K562 (cell line): ENCODE measurements around the gene ZNF747. TPM values are rescaled to one million over a fixed set of nuclear protein-coding genes. Genes with fewer than 3 reads are reported as not detected.

ENCODE experiments used
- FIP1L1 ChIP-seq: fragments of 200-400 bp; formaldehyde crosslinking; IDR thresholded peaks from 2 replicates; pipeline ENCODE4 v1.6.1; 2018; ENCODE audit warnings: mild to moderate bottlenecking, low read depth, low read length; ENCODE audit not compliant: poor library complexity, severe bottlenecking
- HIVEP1 ChIP-seq: fragments of 250-450 bp; sonication (Bioruptor Pico); IDR thresholded peaks from 2 replicates; pipeline ENCODE4 v1.4.0; 2020; ENCODE audit warnings: mild to moderate bottlenecking
- HOMEZ ChIP-seq: fragments of 250-450 bp; sonication (Bioruptor Pico); IDR thresholded peaks from 2 replicates; pipeline ENCODE4 v1.4.0; 2020; ENCODE audit warnings: mild to moderate bottlenecking, moderate library complexity
- L3MBTL2 ChIP-seq: fragments of 450-650 bp; IDR thresholded peaks from 2 replicates; pipeline ENCODE4 v1.6.1; 2016; ENCODE audit warnings: mild to moderate bottlenecking, moderate library complexity
- MIER1 ChIP-seq: fragments of 450-650 bp; IDR thresholded peaks from 2 replicates; pipeline ENCODE4 v1.6.1; 2016; ENCODE audit warnings: antibody characterized with exemption, mild to moderate bottlenecking, low read depth
- MTA3 ChIP-seq: fragments of 450-650 bp; formaldehyde crosslinking; IDR thresholded peaks from 2 replicates; pipeline ENCODE4 v1.6.1; 2017; ENCODE audit warnings: mild to moderate bottlenecking, borderline replicate concordance
- PCBP2 ChIP-seq: fragments of 200-400 bp; formaldehyde crosslinking; IDR thresholded peaks from 2 replicates; pipeline ENCODE4 v1.6.1; 2018; ENCODE audit warnings: low read length, low read depth, mild to moderate bottlenecking, moderate library complexity; ENCODE audit not compliant: poor library complexity, severe bottlenecking
- PHF21A ChIP-seq: fragments of 450-650 bp; IDR thresholded peaks from 2 replicates; pipeline ENCODE4 v1.6.1; 2017; ENCODE audit warnings: low read depth, borderline replicate concordance
- RBM39 ChIP-seq: fragments of 200-400 bp; formaldehyde crosslinking; optimal IDR thresholded peaks from 2 replicates; pipeline ENCODE3; 2018; ENCODE audit warnings: low read depth, low read length
- RUNX1 ChIP-seq: sonication (generic); IDR thresholded peaks from 2 replicates; pipeline ENCODE4 v1.6.1; 2016; ENCODE audit warnings: antibody characterized with exemption, low read depth
- SMARCA4 ChIP-seq: fragments of 450-650 bp; IDR thresholded peaks from 2 replicates; pipeline ENCODE4 v1.6.1; 2016
- SRF ChIP-seq, 2 experiments: fragments of 250-450, 450-650 bp in 1 of 2; sonication (Bioruptor Pico) in 1 of 2; sonication (generic) in 1 of 2; formaldehyde crosslinking; IDR thresholded peaks; 2 replicates each; pipeline versions ENCODE4 v1.5.0 to v1.5.1; 2020 to 2022; ENCODE audit warnings: mild to moderate bottlenecking in 1 of 2, missing genetic modification reagents in 1 of 2
- TBL1XR1 ChIP-seq, 2 experiments: IDR thresholded peaks; 2 replicates each; pipeline ENCODE4 v1.6.1; 2012; ENCODE audit warnings: improper control_type of control experiment in 2 of 2, low read length in 2 of 2, mild to moderate bottlenecking in 1 of 2
- ZFPM2 ChIP-seq: fragments of 250-450 bp; sonication (Bioruptor Pico); IDR thresholded peaks from 2 replicates; pipeline ENCODE4 v1.5.1; 2022; ENCODE audit warnings: mild to moderate bottlenecking
- ZNF347 ChIP-seq: fragments of 450-650 bp; formaldehyde crosslinking; IDR thresholded peaks from 2 replicates; pipeline ENCODE4 v1.4.0; 2020; ENCODE audit warnings: low read depth, mild to moderate bottlenecking, moderate library complexity
- ZNF639 ChIP-seq, 2 experiments: fragments of 200-800 bp in 1 of 2; sonication (Bioruptor generic) in 1 of 2; sonication (generic) in 1 of 2; formaldehyde crosslinking in 1 of 2; IDR thresholded peaks in 1 of 2; conservative IDR thresholded peaks in 1 of 2; 2 replicates each; pipeline versions ENCODE4 v1.5.0 to v1.6.1; 2016 to 2020; ENCODE audit warnings: missing compliant biosample characterization in 1 of 2, missing genetic modification characterization in 1 of 2, missing genetic modification reagents in 1 of 2
- polyA plus RNA-seq, 8 experiments: library from polyadenylated mRNA; depleted of rRNA in 4 of 8; stranded (reverse) in 5 of 8; unstranded in 3 of 8; fragments of >200 nt; fragmentation: Nextera tagmentation in 2 of 8; fragmentation: Illumina TruSeq in 1 of 8; extraction: Ambion mirVana in 2 of 8; extraction: Trizol in 1 of 8; gene quantifications; 2 replicates each; pipeline versions ENCODE4 v1.2.1 to v1.2.3, GENCODE V29; 2011 to 2014; ENCODE audit warnings: inconsistent platforms in 1 of 8, missing spikeins in 1 of 8
- total RNA-seq, 7 experiments: library from RNA; depleted of rRNA in 6 of 7; stranded (reverse); fragments of >200 nt in 6 of 7; fragmentation: Illumina TruSeq in 2 of 7; extraction: Trizol in 2 of 7; gene quantifications; 2 replicates each; pipeline versions ENCODE4 v1.2.1 to v1.2.3, GENCODE V29; 2011 to 2021; ENCODE audit warnings: low replicate concordance in 1 of 7
- TF ChIP-seq, protein P1 (sequence below), 3 experiments: fragments of 200-800 bp in 1 of 3; fragments of 250-450 bp in 1 of 3; fragments of 450-650 bp in 1 of 3; sonication (Bioruptor Pico) in 1 of 3; sonication (Bioruptor generic) in 1 of 3; formaldehyde crosslinking in 1 of 3; IDR thresholded peaks; 2 replicates each; pipeline versions ENCODE4 v1.6.1 to v1.8.0; 2016 to 2022; ENCODE audit warnings: mild to moderate bottlenecking in 2 of 3, missing genetic modification characterization in 2 of 3, missing compliant biosample characterization in 1 of 3, moderate library complexity in 1 of 3
- TF ChIP-seq, protein P2 (sequence below): fragments of 450-650 bp; formaldehyde crosslinking; IDR thresholded peaks from 2 replicates; pipeline ENCODE4 v1.4.0; 2020; ENCODE audit warnings: mild to moderate bottlenecking

Gene ZNF747
- total and polyA plus RNA-seq, 9 of the 15 experiments (the other 6 are each of a cell fraction or from before 2014, with no cell fraction given) = 0.14 to 3.3 (median 1.5) TPM

DNA sequence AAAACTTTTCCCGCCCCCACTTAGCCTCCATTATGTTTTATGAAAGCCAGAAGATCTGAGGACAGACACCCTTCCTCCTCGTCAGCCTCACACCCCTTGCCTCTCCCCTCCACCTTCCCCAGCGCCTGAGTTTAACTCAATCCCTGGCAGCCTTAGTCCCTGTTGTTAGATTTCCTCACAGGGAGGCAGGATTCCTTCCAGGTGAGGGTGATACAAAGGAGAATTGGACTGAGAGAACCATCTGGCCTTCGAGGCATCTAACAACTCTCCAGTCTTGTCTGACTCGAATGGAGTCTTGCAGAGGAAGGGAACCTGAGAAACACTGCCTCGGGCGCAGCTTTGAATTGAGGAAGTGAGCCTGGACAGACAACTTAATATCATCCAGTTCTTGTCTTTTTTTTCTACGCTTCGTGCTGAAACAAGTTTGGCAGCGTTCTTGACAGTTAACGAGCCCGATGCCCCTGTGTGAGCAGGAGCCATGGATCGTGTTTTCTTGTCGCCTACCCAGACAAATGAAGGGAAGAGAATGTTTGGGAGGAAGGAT lies 7.0 kb downstream of the ZNF747 start (continued):
- TF ChIP-seq PCBP2 = no peak
- TF ChIP-seq L3MBTL2 = peak; percentile 23
- TF ChIP-seq PHF21A = no peak
- TF ChIP-seq TBL1XR1 (IDR thresholded peaks at IDR 0.05; ENCODE audit: low read length in 2 of 2) = no peak
- TF ChIP-seq RUNX1 = 0 out of 2 replicates have a peak, but pooled peaks have one; percentile 2
- TF ChIP-seq HIVEP1 = no peak
- no peak for TF ChIP-seq MIER1
- TF ChIP-seq, protein P1, sequence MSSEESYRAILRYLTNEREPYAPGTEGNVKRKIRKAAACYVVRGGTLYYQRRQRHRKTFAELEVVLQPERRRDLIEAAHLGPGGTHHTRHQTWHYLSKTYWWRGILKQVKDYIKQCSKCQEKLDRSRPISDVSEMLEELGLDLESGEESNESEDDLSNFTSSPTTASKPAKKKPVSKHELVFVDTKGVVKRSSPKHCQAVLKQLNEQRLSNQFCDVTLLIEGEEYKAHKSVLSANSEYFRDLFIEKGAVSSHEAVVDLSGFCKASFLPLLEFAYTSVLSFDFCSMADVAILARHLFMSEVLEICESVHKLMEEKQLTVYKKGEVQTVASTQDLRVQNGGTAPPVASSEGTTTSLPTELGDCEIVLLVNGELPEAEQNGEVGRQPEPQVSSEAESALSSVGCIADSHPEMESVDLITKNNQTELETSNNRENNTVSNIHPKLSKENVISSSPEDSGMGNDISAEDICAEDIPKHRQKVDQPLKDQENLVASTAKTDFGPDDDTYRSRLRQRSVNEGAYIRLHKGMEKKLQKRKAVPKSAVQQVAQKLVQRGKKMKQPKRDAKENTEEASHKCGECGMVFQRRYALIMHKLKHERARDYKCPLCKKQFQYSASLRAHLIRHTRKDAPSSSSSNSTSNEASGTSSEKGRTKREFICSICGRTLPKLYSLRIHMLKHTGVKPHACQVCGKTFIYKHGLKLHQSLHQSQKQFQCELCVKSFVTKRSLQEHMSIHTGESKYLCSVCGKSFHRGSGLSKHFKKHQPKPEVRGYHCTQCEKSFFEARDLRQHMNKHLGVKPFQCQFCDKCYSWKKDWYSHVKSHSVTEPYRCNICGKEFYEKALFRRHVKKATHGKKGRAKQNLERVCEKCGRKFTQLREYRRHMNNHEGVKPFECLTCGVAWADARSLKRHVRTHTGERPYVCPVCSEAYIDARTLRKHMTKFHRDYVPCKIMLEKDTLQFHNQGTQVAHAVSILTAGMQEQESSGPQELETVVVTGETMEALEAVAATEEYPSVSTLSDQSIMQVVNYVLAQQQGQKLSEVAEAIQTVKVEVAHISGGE (CRISPR knock-in tag; IDR thresholded peaks at IDR 0.05) = peak in 1 of 3 experiments; percentile 66; a peak in 1 of 6 replicates
- 0 out of 2 replicates have a peak, but pooled peaks have one; percentile 26 for TF ChIP-seq ZNF347 (CRISPR knock-in tag)
- TF ChIP-seq, protein P2, sequence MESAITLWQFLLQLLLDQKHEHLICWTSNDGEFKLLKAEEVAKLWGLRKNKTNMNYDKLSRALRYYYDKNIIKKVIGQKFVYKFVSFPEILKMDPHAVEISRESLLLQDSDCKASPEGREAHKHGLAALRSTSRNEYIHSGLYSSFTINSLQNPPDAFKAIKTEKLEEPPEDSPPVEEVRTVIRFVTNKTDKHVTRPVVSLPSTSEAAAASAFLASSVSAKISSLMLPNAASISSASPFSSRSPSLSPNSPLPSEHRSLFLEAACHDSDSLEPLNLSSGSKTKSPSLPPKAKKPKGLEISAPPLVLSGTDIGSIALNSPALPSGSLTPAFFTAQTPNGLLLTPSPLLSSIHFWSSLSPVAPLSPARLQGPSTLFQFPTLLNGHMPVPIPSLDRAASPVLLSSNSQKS (CRISPR knock-in tag) = no peak
- no peak for TF ChIP-seq SRF (CRISPR knock-in tag; IDR thresholded peaks at IDR 0.05)
- TF ChIP-seq MTA3 = no peak
- no peak for TF ChIP-seq FIP1L1
- TF ChIP-seq RBM39 = no peak
- no peak for TF ChIP-seq ZFPM2
- no peak for TF ChIP-seq ZNF639 (CRISPR knock-in tag; conservative IDR thresholded peaks at IDR 0.05 in 1 of 2, IDR thresholded peaks at IDR 0.05 in 1 of 2)
- TF ChIP-seq SMARCA4 = 0 out of 2 replicates have a peak, but pooled peaks have one; percentile 9
- TF ChIP-seq HOMEZ (CRISPR knock-in tag) = 0 out of 2 replicates have a peak, but pooled peaks have one; percentile 46
